HG03025 (cell line): ENCODE data around the gene IFI27L2.
A peak's percentile ranks its signal among the peaks of the same experiment; 100 is the strongest.

Source experiments
- ATAC-seq: cut with Tn5 transposase; IDR thresholded peaks from one replicate; pipeline ENCODE4 v1.9.1; 2021; ENCODE audit warnings: mild to moderate bottlenecking, moderate library complexity; ENCODE audit not compliant: unreplicated experiment, low FRiP score

IFI27L2 gene

DNA sequence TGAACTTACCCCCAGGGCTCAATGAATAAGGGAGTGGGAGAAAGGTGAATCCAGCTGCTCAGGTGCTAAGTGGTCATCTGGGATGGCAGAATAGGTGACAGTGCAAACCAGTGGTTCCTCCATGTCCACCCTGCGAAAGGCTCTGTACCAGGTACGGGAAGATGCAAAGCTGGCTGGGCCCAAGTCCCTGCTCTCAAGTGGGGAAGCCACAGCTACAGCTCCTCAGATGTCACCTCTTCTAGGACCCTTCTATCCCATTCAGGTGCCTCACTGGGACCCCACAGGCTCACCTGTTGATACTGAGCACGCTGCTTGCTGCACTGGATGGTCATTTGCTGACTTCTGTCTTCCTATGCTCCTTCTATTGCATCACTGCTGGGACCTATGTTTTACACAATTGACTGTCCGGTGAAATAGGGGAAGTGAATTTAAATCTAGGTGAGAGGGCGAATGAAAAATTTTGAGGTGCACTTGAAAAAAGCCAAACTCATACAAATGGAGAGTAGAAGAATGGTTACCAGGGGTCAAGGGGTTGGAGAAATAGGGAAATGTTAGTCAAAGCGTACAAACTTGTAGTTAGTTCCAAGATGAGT lies 24.4 kb upstream of the IFI27L2 start:
- ATAC-seq, result no peak

DNA sequence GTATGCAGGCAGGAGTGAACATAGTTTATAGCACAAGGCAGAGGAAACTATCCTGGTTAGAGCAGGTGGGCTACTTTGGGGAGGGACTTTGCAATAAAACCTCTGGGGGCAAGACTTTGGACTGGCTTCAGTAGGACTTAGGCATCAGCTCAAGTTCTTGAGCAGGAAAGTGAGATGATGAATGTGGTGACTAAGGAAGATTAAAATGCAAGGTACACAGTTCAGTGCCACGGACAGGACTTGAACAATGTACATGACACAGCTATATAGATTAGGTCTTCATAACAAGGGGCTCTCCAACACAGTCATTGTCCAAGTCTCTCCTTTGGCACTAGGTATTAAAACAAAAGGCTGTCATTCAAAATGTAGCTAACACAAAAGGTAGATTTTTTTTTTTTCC lies 23.3 kb upstream of the IFI27L2 start:
- ATAC-seq, result no peak

DNA sequence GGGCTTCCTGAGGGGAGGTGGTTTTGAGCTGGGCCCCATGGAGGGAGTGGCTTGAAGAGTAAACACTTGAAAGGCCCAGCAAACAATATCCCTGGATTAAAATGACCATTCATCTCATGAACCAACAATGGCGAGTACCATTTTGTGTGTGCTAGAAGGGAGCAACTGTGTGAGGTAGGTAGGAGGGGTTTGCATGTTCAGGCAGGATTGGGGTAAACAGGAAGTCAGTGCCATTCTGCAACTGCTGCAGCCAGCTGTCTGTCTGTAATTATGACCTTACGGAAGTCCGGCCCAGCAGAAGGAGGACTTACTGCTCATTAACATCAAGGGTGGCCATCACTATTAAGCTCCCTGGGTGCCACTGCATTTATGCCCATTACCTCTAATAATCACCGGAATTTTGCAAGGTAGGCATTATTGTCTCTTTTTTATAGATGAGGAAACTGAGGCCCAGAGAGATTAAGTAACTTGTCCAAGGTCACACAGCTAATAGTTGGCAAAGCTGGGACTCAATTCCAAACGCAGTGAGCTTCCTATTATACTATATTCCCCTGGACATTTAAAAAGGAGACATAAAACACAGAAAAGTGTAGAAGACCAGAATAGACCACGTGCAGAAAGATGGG lies 16.6 kb upstream of the IFI27L2 start:
- ATAC-seq, result no peak

DNA sequence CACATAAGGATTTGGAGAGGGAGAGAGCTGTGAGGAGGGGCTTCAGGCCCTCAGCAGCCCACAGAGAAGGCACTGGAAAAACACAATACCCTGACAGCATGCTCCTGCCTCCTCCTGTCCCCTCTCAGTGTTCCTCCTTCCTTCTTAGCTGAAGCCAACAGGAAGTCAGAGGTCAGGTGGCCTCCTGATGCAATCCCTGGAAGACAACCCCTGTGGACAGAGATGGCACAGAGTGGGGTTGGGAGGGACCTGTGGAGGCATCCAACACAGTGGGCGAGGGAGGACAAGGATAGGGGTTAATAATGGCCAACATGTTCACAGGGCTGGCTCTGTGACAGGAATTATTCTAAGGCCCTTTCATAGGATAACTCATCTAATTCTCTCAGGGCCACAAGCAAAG lies 15.4 kb upstream of the IFI27L2 start:
- ATAC-seq, result no peak

DNA sequence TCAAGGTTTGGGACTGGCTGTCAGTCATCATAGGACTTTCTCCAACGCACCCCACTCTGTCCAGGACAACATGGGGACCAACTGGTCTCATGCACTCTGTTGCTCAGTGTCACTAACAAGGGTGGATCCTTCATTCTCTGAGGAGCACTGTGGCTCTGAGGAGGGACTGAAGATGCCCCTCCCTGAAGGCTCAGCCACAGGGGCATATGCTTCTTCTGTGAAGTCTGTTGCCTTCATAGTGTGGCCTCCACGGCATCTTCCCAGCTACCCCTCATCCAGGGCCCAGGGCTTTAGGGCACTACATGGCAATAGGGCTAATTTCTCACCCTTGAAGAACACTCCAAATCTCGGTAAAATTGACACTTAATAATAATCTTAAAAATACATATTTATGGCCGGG lies 14.3 kb upstream of the IFI27L2 start:
- no peak for ATAC-seq

GRCh38 chr14:94143239-94143638 lies 13.8 kb upstream of the IFI27L2 start:
- no peak for ATAC-seq

DNA sequence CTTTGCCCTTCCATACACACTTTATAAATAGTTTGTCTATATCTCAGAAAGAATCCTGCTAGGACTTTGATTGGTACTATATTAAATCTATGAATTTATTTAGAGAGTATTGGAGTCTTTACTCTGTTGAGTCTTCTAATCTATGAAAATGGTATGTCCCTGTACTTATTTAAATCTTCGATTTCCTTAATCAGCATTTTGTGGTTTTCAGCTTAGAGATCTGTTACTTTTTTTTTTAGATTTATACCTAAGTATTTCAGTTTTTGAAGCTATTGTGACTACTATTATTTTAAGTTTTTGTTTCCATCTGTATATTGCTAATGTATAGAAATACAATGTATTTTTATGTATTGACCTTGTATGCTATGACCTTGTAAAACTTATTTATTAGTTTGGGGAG lies 13.4 kb upstream of the IFI27L2 start:
- ATAC-seq, result no peak

DNA sequence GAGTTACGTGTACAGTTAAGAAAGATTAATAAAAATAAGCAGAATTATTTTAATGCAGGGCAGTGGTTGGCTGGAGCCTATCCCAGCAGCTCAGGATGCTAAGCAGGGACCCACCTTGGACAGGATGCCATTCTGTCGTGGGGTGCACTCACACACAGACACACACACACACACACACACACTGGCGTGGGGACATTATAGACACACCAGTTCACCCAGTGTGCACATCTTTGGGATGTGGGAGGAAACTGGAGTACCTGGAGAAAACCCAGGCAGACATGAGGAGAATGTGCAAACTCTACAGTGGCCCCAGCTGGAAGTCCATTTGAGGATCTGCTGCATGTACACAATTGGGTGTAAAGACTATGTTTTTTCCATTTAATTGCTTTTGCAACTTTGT lies 12.8 kb upstream of the IFI27L2 start:
- no peak for ATAC-seq

GRCh38 chr14:94139421-94139820 lies 10.0 kb upstream of the IFI27L2 start:
- no peak for ATAC-seq

DNA sequence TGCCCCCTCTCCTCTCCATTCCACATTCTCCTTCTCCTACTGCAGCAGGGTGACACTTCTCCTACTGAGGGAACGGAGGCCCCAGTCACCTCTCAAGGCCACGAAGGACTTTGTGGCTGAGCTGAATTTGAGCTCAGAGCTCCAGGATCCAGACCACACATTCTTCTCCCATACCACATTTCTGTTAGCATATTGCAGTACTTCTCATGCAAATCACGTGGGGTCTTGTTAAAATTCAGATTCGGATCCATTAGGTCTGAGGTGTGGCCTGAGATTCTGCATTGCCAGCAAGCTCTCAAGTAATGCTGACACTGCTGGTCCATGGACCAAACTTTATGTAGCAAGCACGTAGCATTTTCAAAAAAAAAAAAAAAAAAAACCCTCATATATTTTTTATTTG lies 9.6 kb upstream of the IFI27L2 start:
- no peak for ATAC-seq

DNA sequence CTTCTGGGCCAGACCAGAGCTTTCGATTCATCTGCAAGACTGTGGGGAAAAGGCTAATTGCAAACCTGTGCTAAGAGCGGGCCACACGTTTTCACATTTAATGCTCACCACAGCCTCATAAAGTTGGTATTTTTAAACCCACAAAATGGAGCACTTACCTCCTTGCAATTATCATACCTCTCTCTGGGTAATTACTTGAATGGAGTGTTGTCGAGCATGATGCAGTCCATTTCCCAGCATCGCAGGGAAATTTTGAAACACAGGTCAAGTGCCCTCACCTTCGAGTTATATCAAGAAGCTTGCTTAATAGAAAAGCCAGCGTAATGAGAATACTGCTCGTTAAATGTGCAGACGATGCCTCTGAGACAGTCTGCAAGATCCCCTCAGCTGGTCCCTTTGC lies 8.8 kb upstream of the IFI27L2 start:
- no peak for ATAC-seq

DNA sequence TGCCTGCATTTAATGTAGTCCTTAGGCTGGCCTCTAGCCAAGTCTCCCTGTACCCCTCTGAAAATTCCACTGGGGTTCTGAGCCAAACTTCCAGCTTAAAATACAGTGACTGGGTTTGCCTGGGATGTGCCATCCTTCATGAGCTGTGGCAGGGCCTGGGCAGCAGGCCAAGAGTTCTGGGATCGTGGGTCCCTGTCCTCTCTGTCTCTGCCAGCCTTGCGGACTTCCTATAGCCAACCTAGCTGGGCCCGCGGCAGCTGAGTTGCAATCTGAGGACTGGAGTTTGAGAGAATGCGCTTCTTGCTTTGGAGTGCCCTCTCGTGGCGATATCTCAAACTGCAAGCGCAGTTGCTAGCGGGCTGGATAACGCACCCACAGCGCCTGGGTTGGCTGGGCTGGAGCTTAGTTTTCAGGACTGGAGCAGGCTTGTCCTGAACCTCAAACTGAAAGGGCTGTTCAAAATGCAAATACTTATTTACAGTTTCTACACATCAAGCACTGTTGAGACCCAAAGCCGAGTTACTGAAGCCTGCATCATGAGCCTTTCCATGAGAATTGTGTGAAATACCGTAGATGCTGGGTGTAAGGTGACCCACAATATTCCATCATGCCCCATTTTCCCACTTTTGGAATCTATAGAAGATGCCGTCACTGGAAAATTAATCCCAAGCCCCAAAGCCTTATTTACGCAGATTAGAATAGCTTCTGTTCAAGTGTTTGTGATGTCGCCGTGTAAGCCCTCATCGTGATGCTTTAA lies 7.3 kb upstream of the IFI27L2 start:
- ATAC-seq, result peak; percentile 74

DNA sequence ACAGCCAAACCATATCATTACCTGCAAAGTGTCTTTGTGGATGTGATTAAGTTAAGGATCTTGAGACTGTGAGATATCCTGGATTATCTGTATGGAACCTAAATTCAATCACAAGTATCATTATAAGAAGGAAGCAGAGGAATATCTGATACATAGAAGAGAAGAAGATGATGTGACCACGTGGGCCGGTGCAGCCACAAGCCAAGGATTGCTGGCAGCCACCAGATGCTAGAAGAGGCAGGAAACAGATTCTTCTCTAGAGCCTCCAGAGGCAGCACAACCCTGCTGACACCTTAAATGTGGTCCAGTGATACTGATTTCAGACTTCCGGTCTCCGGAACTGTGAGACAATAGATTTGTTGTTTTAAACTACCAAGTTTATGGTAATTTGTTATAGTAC lies 6.1 kb upstream of the IFI27L2 start:
- ATAC-seq, result no peak

DNA sequence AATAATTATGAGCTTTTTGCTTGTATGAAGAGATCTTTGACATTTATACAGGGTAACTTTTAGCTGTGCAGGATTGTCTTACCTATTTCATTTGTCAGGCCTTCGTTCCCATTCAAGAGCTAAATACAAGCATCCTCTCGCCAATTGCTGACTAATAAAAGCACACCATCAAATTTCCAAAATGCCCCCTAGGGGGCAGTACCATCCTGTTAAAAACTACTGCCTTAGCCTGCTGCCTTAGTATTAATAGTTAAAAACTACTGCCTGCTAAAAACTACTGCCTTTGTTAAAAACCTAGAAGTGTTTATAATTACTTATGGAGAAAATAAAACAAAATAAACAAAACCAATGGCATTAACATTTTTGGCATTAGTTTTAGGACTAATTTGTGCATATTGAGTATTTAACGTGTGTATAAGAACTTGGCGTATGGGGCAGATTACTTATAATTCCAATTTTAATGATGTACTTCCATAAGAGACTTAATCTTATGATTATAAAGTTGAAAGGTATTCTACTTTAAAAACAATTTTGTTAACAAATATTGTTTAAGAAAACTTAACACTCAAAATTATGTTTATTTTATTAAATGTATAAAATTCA lies 3.0 kb upstream of the IFI27L2 start:
- ATAC-seq, result no peak

GRCh38 chr14:94129758-94130414 lies 482 bp upstream of the IFI27L2 start:
- ATAC-seq, result no peak

DNA sequence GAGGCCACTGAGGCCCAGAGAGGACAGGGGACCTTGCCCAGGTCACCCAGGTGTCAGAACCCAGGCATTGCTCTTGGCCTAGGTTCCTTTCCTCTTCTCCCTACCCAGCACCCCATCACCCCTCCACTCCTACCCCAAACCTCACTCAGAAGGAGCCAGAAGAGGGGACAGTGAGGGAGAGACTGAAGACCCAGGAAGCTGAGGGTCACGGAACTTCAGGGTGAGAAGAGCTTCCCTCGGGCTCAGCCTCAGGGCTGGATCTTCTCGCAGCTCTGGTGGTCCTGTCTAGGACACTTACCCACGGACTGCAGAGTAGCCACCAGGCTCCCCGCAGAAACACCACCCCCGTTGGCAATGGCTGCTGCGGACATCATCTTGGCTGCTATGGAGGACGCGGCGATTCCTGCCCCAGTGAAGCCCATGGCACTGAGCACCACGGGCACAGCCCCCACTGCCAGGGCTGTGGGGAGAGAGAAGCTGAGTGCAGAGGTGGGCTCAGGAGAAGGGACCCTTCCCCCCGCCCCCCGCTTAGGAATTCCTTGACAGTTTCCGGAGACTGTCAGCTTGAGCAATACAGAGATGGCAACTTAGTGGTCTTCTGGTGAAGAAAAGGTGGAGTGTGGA lies 1.1 kb downstream of the IFI27L2 start:
- no peak for ATAC-seq

- no peak for ATAC-seq
Observed at GRCh38 chr14:94127330-94127729, 2.1 kb downstream of the IFI27L2 start.

DNA sequence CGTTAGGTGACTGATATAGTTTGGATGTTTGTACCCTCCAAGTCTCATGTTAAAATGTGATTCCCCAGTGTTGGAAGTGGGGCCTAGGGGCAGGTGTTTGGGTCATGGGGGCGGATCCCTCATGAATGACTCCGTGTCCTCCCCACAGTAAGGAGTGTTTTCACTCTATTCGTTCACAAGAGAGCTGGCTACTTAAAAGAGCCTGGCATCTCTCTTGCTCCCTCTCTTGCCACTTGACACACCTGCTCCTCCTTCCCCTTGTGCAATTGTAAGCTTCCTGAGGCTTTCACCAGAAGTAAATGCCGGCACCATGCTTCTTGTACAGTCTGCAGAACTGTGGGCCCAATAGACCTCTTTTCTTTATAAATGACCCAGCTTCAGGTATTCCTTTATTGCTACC lies 2.6 kb downstream of the IFI27L2 start:
- ATAC-seq, result no peak

- ATAC-seq, result no peak
Observed at GRCh38 chr14:94126419-94126677, 3.1 kb downstream of the IFI27L2 start.

DNA sequence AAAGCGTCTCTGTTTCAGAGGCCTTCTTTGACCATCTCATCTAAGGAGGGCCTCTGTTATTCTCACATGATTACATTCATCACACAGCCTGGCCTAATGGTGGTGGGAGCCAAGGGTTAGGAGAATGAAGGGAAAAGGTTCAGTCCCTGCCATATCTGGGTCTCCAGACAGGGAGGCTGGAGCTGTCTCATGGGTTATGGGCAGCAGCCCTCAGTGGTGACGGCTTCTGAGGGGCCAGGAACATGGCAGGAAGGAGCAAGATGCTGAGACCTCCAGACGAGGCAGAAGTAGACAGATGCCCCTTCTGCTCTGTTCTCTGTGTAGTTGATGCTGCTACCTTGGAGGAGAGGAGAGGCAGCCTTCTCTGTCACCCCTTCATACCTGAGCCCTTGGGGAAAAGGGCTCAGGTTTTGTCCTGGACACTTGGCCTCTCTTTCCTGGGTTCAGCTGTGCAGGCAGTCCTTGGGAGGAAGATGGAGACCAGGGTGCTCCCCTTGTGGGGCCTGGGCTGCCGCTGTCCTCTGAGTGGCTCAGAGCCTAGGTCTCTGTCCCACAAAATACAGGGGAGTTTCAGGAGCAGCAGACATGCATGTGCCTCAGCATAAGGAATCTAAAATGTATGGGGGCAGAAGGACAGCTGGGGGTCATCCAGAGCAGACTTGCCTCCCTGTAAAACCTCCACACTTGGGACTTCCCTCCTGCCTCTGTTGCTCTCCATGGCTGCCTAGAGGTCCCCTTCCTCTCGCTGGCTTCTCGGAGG lies 3.6 kb downstream of the IFI27L2 start:
- ATAC-seq, result no peak
